Activated CD4-positive, alpha-beta memory T cell treated with anti-CD3 and anti-CD28 coated beads, Interleukin-2, amount 10 ng/mL, durations not matched to agents 7 days and 5 days (primary cell): ENCODE results near the gene INPP4B. TPM values are rescaled to one million over a fixed set of nuclear protein-coding genes. Genes with fewer than 3 reads are reported as not detected.
A peak's percentile ranks its signal among the peaks of the same experiment; 100 is the strongest.

Experiments used
- CTCF ChIA-PET: fragments of 350-600 bp; sonication (Branson Sonifier 250); formaldehyde crosslinking; loops from one replicate; lab custom pipeline; 2021; ENCODE audit warnings: antibody characterized with exemption, inconsistent platforms; lab: Charles Lee
- POLR2A ChIA-PET: fragments of 350-600 bp; sonication (Branson Sonifier 250); formaldehyde crosslinking; loops from one replicate; lab custom pipeline; 2021; ENCODE audit warnings: antibody characterized with exemption; lab: Charles Lee
- DNase-seq: peaks from one replicate; pipeline ENCODE4 v3.0.0-alpha.2; 2020
- H3K27ac Mint-ChIP-seq: one replicate; pipeline ENCODE4 v1.8.0; 2021; ENCODE audit warnings: mild to moderate bottlenecking, mixed read lengths
- H3K27me3 Mint-ChIP-seq: one replicate; pipeline ENCODE4 v1.8.0; 2021; ENCODE audit warnings: mixed read lengths
- H3K36me3 Mint-ChIP-seq: one replicate; pipeline ENCODE4 v1.8.0; 2021; ENCODE audit warnings: low read depth, mixed read lengths
- H3K4me1 Mint-ChIP-seq: one replicate; pipeline ENCODE4 v1.8.0; 2021; ENCODE audit warnings: mixed read lengths
- H3K4me3 Mint-ChIP-seq: one replicate; pipeline ENCODE4 v1.8.0; 2021; ENCODE audit warnings: mild to moderate bottlenecking, mixed read lengths
- H3K9me3 Mint-ChIP-seq: one replicate; pipeline ENCODE4 v1.8.0; 2021; ENCODE audit warnings: mixed read lengths
- total RNA-seq, 2 experiments: library from RNA; stranded (reverse); gene quantifications; one replicate each; pipeline ENCODE4 v1.2.3, GENCODE V29; 2021

INPP4B gene
- total RNA-seq, 2 experiments from 2014 or later, result 44.6 to 46.9 TPM

GRCh38 chr4:142762280-142762679 lies 83.8 kb downstream of the INPP4B start:
- no peaks in the 10 kb centered on the region for H3K36me3 Mint-ChIP-seq
- H3K27me3 Mint-ChIP-seq, result no peaks in the 10 kb centered on the region
- H3K27ac Mint-ChIP-seq, result no peak overlapping the region
- H3K4me1 Mint-ChIP-seq, result no peaks in the 10 kb centered on the region
- POLR2A ChIA-PET, result no interaction called here
- no peak overlapping the region for H3K4me3 Mint-ChIP-seq
- CTCF ChIA-PET, result interaction anchor here (0.5 kb wide), 1 partner anchor 104 kb away, joined by 3 read pairs; no protein-coding TSS in a partner anchor
- H3K9me3 Mint-ChIP-seq, result no peaks in the 10 kb centered on the region
- DNase-seq, result no peak

DNA sequence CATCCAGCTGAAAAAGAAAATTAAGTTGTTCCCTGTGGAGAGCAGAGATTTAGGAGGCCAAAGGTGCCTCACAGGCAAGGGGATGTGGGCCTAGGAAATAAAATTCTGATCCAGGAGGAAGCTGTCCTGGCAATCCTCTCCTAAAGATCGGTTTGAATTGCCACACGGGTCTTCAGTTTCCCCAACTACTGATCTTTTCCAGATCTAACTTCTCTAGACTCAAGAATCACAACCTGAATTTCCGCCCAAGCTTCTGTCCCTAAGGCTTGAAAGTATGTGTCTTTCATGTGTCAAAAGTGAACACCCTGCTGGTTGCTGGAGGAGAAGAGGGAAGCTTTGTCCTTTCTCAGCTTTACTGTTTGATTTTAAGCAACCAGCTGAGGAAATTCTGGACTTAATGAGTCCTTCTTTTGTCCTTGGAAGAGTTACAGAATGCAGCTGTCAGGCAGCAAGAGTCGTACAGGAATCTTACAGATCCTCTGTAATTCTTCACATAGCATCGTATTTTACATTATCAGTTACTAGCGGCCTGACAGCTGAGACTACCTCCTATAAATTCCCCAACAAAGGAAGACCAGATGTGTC lies 93.8 kb downstream of the INPP4B start:
- POLR2A ChIA-PET, result no interaction called here

GRCh38 chr4:142743121-142743825 lies 102.8 kb downstream of the INPP4B start:
- DNase-seq, result no peak
- H3K9me3 Mint-ChIP-seq, result peaks cover 6% of the 10 kb centered on the region
- H3K36me3 Mint-ChIP-seq, result no peaks in the 10 kb centered on the region
- ChIA-PET POLR2A (no interaction called here), CTCF (no interaction called here)
- H3K4me1 Mint-ChIP-seq, result no peaks in the 10 kb centered on the region
- no peaks in the 10 kb centered on the region for H3K27me3 Mint-ChIP-seq
- no peak overlapping the region for H3K4me3 Mint-ChIP-seq
- no peak overlapping the region for H3K27ac Mint-ChIP-seq

More for the DNA sequence above, 93.8 kb downstream of the INPP4B start:
- no peaks in the 10 kb centered on the region for H3K27me3 Mint-ChIP-seq
- DNase-seq, result no peak
- no peaks in the 10 kb centered on the region for H3K4me1 Mint-ChIP-seq
- H3K9me3 Mint-ChIP-seq, result no peaks in the 10 kb centered on the region
- H3K4me3 Mint-ChIP-seq, result no peak overlapping the region
- no peaks in the 10 kb centered on the region for H3K36me3 Mint-ChIP-seq
- H3K27ac Mint-ChIP-seq, result no peak overlapping the region
- CTCF ChIA-PET, result no interaction called here

GRCh38 chr4:142741995-142742394 lies 104.1 kb downstream of the INPP4B start:
- H3K4me3 Mint-ChIP-seq, result no peak overlapping the region
- no peaks in the 10 kb centered on the region for H3K4me1 Mint-ChIP-seq
- H3K27ac Mint-ChIP-seq, result no peak overlapping the region
- H3K36me3 Mint-ChIP-seq, result no peaks in the 10 kb centered on the region
- no peak for DNase-seq
- no peaks in the 10 kb centered on the region for H3K27me3 Mint-ChIP-seq
- ChIA-PET POLR2A (no interaction called here), CTCF (no interaction called here)
- H3K9me3 Mint-ChIP-seq, result peaks cover 6% of the 10 kb centered on the region

GRCh38 chr4:142728233-142728632 lies 117.9 kb downstream of the INPP4B start:
- H3K4me1 Mint-ChIP-seq, result no peaks in the 10 kb centered on the region
- CTCF ChIA-PET, result no interaction called here
- H3K36me3 Mint-ChIP-seq, result no peaks in the 10 kb centered on the region
- H3K27me3 Mint-ChIP-seq, result no peaks in the 10 kb centered on the region
- no peaks in the 10 kb centered on the region for H3K9me3 Mint-ChIP-seq
- POLR2A ChIA-PET, result no interaction called here
- H3K4me3 Mint-ChIP-seq, result no peak overlapping the region
- DNase-seq, result no peak
- H3K27ac Mint-ChIP-seq, result no peak overlapping the region

DNA sequence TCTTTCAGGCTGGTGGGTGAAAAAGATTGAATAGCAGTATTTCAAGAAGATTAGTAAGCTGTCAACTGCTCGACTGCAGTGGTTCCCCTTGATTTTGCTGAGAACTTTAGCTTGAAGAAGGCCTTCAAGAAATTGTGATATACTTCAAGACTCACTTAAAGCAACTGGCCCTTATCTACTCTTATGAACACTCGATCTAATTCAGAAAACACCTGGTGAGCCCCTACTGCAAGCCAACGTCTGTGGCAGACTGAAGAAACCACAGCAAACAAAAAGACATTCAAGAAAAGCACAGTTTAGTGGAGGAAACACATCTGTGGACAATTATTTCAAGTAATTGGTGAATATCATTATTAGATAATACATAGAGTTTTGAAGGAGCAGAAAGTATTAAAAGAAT lies 119.0 kb downstream of the INPP4B start:
- POLR2A ChIA-PET, result no interaction called here
- no peak overlapping the region for H3K4me3 Mint-ChIP-seq
- CTCF ChIA-PET, result no interaction called here

GRCh38 chr4:142725886-142726285 lies 120.2 kb downstream of the INPP4B start:
- no peaks in the 10 kb centered on the region for H3K27me3 Mint-ChIP-seq
- no peak overlapping the region for H3K27ac Mint-ChIP-seq
- no peaks in the 10 kb centered on the region for H3K36me3 Mint-ChIP-seq
- no peak for DNase-seq
- POLR2A ChIA-PET, result no interaction called here
- CTCF ChIA-PET, result interaction anchor here (0.6 kb wide), 1 partner anchor 403 kb away, joined by 4 read pairs; no protein-coding TSS in a partner anchor
- no peaks in the 10 kb centered on the region for H3K9me3 Mint-ChIP-seq
- no peak overlapping the region for H3K4me3 Mint-ChIP-seq
- no peaks in the 10 kb centered on the region for H3K4me1 Mint-ChIP-seq

More for the DNA sequence above, 119.0 kb downstream of the INPP4B start:
- H3K36me3 Mint-ChIP-seq, result no peaks in the 10 kb centered on the region
- no peaks in the 10 kb centered on the region for H3K27me3 Mint-ChIP-seq
- no peaks in the 10 kb centered on the region for H3K4me1 Mint-ChIP-seq
- DNase-seq, result no peak
- H3K27ac Mint-ChIP-seq, result no peak overlapping the region
- H3K9me3 Mint-ChIP-seq, result no peaks in the 10 kb centered on the region

GRCh38 chr4:142721187-142721586 lies 124.9 kb downstream of the INPP4B start:
- POLR2A ChIA-PET, result no interaction called here
- CTCF ChIA-PET, result interaction anchor here (0.7 to 4.8 kb wide), 3 partner anchors 154 to 438 kb away, joined by 3 to 35 read pairs (median 10); no protein-coding TSS in a partner anchor

DNA sequence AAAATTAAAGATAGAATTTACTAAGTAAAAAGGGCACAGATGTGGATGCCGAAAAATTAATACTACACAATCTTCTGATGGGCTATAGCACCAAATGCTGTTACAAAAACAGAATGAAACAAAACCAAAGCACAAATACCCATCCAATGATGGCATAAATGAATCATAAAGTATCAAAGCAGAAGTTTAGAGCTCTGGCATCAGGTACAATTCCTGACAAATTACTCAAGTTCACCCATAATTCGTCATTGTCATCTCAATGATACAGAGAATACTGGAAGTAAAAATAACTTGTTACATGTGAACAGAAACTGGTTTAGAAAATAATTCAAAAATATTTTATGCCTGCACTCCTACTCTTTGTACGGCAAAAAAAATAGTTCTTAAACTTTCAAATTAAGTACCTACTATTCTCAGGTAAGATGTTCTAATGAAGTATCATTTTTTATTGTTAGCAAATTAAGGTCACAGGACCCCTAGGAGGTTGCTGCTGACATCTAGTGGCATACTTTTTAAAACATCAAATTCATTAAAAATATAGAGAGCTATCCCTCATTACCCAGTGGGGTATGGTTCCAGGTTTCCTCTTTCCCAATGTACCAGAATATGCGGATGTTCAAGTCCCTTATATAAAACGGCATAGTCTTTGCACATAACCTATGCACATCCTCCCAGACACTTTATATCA lies 126.1 kb downstream of the INPP4B start:
- POLR2A ChIA-PET, result interaction anchor here (1.2 kb wide), 1 partner anchor 153 kb away, joined by 3 read pairs; no protein-coding TSS in a partner anchor
- Mint-ChIP-seq H3K9me3 (no peaks in the 10 kb centered on the region), H3K4me3 (no peak overlapping the region), H3K27ac (no peak overlapping the region), H3K4me1 (peaks cover 4% of the 10 kb centered on the region), H3K27me3 (no peaks in the 10 kb centered on the region), H3K36me3 (no peaks in the 10 kb centered on the region)
- DNase-seq, result no peak
- CTCF ChIA-PET, result interaction anchor here (0.7 to 4.8 kb wide), 7 partner anchors 9 to 437 kb away, joined by 3 to 35 read pairs (median 4); no protein-coding TSS in a partner anchor

More at GRCh38 chr4:142721187-142721586, 124.9 kb downstream of the INPP4B start:
- no peaks in the 10 kb centered on the region for H3K9me3 Mint-ChIP-seq
- H3K27me3 Mint-ChIP-seq, result no peaks in the 10 kb centered on the region
- H3K27ac Mint-ChIP-seq, result no peak overlapping the region
- no peak overlapping the region for H3K4me3 Mint-ChIP-seq
- no peaks in the 10 kb centered on the region for H3K36me3 Mint-ChIP-seq
- peaks cover 4% of the 10 kb centered on the region for H3K4me1 Mint-ChIP-seq
- no peak for DNase-seq

- Mint-ChIP-seq H3K36me3 (peaks cover 3% of the 10 kb centered on the region), H3K27me3 (no peaks in the 10 kb centered on the region), H3K27ac (no peak overlapping the region), H3K4me3 (no peak overlapping the region), H3K4me1 (peaks cover 7% of the 10 kb centered on the region), H3K9me3 (no peaks in the 10 kb centered on the region)
- CTCF ChIA-PET, result interaction anchor here (1.2 to 4.8 kb wide), 3 partner anchors 11 to 438 kb away, joined by 3 to 35 read pairs (median 3); no protein-coding TSS in a partner anchor
- DNase-seq, result no peak
- POLR2A ChIA-PET, result interaction anchor here (0.9 to 1.5 kb wide), 2 partner anchors 15 to 312 kb away, joined by 3 read pairs; no protein-coding TSS in a partner anchor
Measured at GRCh38 chr4:142718981-142719380, 127.1 kb downstream of the INPP4B start.

GRCh38 chr4:142715727-142716126 lies 130.4 kb downstream of the INPP4B start:
- POLR2A ChIA-PET, result no interaction called here
- CTCF ChIA-PET, result interaction anchor here (0.9 to 1.6 kb wide), 4 partner anchors 18 to 362 kb away, joined by 3 to 4 read pairs (median 4); no protein-coding TSS in a partner anchor
- no peak for DNase-seq
- peaks cover 2% of the 10 kb centered on the region for H3K9me3 Mint-ChIP-seq
- H3K27me3 Mint-ChIP-seq, result no peaks in the 10 kb centered on the region
- H3K27ac Mint-ChIP-seq, result no peak overlapping the region
- H3K4me1 Mint-ChIP-seq, result peaks cover 23% of the 10 kb centered on the region
- no peak overlapping the region for H3K4me3 Mint-ChIP-seq
- H3K36me3 Mint-ChIP-seq, result peaks cover 4% of the 10 kb centered on the region

- Mint-ChIP-seq H3K4me1 (peaks cover 32% of the 10 kb centered on the region), H3K27me3 (no peaks in the 10 kb centered on the region), H3K9me3 (peaks cover 16% of the 10 kb centered on the region), H3K27ac (peak overlapping the region; percentile 48), H3K4me3 (no peak overlapping the region), H3K36me3 (peaks cover 13% of the 10 kb centered on the region)
- ChIA-PET CTCF (interaction anchor here (1.0 kb wide), 1 partner anchor 360 kb away, joined by 3 read pairs; no protein-coding TSS in a partner anchor), POLR2A (interaction anchor here (1.0 to 1.3 kb wide), 4 partner anchors 9 to 147 kb away, joined by 3 to 4 read pairs (median 3); no protein-coding TSS in a partner anchor)
- no peak for DNase-seq
Measured at GRCh38 chr4:142713282-142714030, 132.6 kb downstream of the INPP4B start.
